ENCODE results near the gene NUCKS1. TPM values are rescaled to one million over a fixed set of nuclear protein-coding genes. Genes with fewer than 3 reads are reported as not detected.

Gene NUCKS1
- total and polyA plus RNA-seq, 10 of the 15 experiments (the other 5 are each of a cell fraction or from before 2014, with no cell fraction given) = 40.5 to 135 (median 55.5) TPM

DNA sequence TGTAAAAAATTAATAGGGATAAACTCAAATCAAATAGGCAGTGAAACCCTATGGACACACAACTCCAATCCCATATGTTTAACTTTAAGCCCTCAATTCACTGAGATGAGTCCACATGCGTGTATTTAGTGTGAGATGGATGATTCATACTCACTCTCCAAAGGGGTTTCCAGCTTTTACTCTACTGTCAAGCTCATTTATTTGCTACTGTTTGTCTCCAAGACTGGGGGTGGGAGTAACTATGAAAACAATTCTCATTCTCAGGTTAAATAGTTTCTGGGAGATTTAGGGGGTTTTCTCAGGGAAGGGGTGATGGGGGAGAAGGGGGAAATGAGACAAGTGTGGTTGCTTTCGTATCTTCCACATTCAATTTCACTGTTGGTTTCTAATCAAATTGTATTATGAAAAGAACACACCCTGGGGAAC is 22.6 kb upstream of the NUCKS1 start (continued):
- TF ChIP-seq, protein P1, sequence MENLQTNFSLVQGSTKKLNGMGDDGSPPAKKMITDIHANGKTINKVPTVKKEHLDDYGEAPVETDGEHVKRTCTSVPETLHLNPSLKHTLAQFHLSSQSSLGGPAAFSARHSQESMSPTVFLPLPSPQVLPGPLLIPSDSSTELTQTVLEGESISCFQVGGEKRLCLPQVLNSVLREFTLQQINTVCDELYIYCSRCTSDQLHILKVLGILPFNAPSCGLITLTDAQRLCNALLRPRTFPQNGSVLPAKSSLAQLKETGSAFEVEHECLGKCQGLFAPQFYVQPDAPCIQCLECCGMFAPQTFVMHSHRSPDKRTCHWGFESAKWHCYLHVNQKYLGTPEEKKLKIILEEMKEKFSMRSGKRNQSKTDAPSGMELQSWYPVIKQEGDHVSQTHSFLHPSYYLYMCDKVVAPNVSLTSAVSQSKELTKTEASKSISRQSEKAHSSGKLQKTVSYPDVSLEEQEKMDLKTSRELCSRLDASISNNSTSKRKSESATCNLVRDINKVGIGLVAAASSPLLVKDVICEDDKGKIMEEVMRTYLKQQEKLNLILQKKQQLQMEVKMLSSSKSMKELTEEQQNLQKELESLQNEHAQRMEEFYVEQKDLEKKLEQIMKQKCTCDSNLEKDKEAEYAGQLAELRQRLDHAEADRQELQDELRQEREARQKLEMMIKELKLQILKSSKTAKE (IDR thresholded peaks at IDR 0.05; ENCODE audit: low read depth, poor library complexity, severe bottlenecking) = peak; percentile 68
- TF ChIP-seq IKZF1 (conservative IDR thresholded peaks at IDR 0.05) (peak; percentile 81), MTA2 (IDR thresholded peaks at IDR 0.05; ENCODE audit: low read depth) (peak; percentile 82), ETV6 (conservative IDR thresholded peaks at IDR 0.05 in 1 of 2, IDR thresholded peaks at IDR 0.05 in 1 of 2; ENCODE audit: borderline replicate concordance in 1 of 2, low read depth in 1 of 2) (peak in 1 of 2 experiments; percentile 57; a peak in 1 of 4 replicates), STAT3 (IDR thresholded peaks at IDR 0.05; ENCODE audit: low read depth, low read length) (0 out of 2 replicates have a peak, but pooled peaks have one; percentile 24), GATAD2B (conservative IDR thresholded peaks at IDR 0.05; ENCODE audit: low read depth) (0 out of 2 replicates have a peak, but pooled peaks have one; percentile 42), ZNF207 (IDR thresholded peaks at IDR 0.05; ENCODE audit: borderline replicate concordance) (peak; percentile 50; the same call in 1 of the 2 replicates), CHD2 (IDR thresholded peaks at IDR 0.05; ENCODE audit: borderline replicate concordance, low read depth, low read length) (peak; percentile 26; the same call in 1 of the 2 replicates), NBN (IDR thresholded peaks at IDR 0.05) (peak; percentile 73), PAX5 (IDR thresholded peaks at IDR 0.05; ENCODE audit: borderline replicate concordance, low read depth, low read length) (0 out of 2 replicates have a peak, but pooled peaks have one; percentile 56), NFIC (IDR thresholded peaks at IDR 0.05; ENCODE audit: low read depth, low read length) (peak; percentile 87), EP300 (IDR thresholded peaks at IDR 0.05; ENCODE audit: borderline replicate concordance in 1 of 2, control insufficient read depth in 1 of 2, low read depth in 2 of 2, low read length in 2 of 2) (peak in 1 of 2 experiments; percentile 87; a peak in 2 of 4 replicates), BCL11A (IDR thresholded peaks at IDR 0.05; ENCODE audit: low read depth, low read length) (peak; percentile 45; the same call in 1 of the 2 replicates), CBFB (IDR thresholded peaks at IDR 0.05; ENCODE audit: low read depth) (no peak), SMARCA5 (IDR thresholded peaks at IDR 0.05) (peak; percentile 51; the same call in 1 of the 2 replicates), IKZF2 (IDR thresholded peaks at IDR 0.05) (peak; percentile 90 to 91), MTA3 (IDR thresholded peaks at IDR 0.05; ENCODE audit: borderline replicate concordance, low read length) (peak; percentile 76; the same call in 1 of the 2 replicates)
- TF ChIP-seq, protein P2, sequence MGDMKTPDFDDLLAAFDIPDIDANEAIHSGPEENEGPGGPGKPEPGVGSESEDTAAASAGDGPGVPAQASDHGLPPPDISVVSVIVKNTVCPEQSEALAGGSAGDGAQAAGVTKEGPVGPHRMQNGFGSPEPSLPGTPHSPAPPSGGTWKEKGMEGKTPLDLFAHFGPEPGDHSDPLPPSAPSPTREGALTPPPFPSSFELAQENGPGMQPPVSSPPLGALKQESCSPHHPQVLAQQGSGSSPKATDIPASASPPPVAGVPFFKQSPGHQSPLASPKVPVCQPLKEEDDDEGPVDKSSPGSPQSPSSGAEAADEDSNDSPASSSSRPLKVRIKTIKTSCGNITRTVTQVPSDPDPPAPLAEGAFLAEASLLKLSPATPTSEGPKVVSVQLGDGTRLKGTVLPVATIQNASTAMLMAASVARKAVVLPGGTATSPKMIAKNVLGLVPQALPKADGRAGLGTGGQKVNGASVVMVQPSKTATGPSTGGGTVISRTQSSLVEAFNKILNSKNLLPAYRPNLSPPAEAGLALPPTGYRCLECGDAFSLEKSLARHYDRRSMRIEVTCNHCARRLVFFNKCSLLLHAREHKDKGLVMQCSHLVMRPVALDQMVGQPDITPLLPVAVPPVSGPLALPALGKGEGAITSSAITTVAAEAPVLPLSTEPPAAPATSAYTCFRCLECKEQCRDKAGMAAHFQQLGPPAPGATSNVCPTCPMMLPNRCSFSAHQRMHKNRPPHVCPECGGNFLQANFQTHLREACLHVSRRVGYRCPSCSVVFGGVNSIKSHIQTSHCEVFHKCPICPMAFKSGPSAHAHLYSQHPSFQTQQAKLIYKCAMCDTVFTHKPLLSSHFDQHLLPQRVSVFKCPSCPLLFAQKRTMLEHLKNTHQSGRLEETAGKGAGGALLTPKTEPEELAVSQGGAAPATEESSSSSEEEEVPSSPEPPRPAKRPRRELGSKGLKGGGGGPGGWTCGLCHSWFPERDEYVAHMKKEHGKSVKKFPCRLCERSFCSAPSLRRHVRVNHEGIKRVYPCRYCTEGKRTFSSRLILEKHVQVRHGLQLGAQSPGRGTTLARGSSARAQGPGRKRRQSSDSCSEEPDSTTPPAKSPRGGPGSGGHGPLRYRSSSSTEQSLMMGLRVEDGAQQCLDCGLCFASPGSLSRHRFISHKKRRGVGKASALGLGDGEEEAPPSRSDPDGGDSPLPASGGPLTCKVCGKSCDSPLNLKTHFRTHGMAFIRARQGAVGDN (IDR thresholded peaks at IDR 0.05) = peak; percentile 49; the same call in 1 of the 2 replicates
- TF ChIP-seq, protein P3, sequence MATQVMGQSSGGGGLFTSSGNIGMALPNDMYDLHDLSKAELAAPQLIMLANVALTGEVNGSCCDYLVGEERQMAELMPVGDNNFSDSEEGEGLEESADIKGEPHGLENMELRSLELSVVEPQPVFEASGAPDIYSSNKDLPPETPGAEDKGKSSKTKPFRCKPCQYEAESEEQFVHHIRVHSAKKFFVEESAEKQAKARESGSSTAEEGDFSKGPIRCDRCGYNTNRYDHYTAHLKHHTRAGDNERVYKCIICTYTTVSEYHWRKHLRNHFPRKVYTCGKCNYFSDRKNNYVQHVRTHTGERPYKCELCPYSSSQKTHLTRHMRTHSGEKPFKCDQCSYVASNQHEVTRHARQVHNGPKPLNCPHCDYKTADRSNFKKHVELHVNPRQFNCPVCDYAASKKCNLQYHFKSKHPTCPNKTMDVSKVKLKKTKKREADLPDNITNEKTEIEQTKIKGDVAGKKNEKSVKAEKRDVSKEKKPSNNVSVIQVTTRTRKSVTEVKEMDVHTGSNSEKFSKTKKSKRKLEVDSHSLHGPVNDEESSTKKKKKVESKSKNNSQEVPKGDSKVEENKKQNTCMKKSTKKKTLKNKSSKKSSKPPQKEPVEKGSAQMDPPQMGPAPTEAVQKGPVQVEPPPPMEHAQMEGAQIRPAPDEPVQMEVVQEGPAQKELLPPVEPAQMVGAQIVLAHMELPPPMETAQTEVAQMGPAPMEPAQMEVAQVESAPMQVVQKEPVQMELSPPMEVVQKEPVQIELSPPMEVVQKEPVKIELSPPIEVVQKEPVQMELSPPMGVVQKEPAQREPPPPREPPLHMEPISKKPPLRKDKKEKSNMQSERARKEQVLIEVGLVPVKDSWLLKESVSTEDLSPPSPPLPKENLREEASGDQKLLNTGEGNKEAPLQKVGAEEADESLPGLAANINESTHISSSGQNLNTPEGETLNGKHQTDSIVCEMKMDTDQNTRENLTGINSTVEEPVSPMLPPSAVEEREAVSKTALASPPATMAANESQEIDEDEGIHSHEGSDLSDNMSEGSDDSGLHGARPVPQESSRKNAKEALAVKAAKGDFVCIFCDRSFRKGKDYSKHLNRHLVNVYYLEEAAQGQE (IDR thresholded peaks at IDR 0.05; ENCODE audit: low read depth, low read length) = no peak

Measured in GM12878 (cell line).